ENCODE results near the gene LRRTM4. TPM values are rescaled to one million over a fixed set of nuclear protein-coding genes. Genes with fewer than 3 reads are reported as not detected.

LRRTM4 gene
- total RNA-seq, 1 donor from 2014 or later = not detected

DNA sequence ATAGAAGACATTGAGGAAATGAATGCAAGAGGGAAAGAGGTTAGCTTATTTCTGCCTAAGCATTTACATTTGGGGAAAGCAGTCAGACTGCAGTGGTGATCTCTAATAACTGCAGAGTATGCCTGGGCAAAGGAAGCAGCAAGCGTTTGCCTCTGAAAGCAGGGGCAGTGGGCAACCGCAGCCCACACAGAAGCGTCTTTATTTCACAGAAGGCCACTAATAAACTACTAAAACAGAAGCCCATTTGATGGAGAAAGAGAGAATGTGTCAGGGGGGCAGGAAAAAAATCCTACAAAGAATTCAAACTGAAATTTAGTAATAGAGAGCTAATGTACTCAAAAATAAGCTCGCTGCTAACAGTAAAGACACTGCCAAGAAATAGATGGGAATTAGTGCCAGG, 53.1 kb downstream of the LRRTM4 start:
- FAIRE-seq (no peak), DNase-seq (ENCODE audit: low read depth) (no peak)
- Histone ChIP-seq H3K4me3 (ENCODE audit: low read depth, low read length) (no peak overlapping the region), H3K27me3 (ENCODE audit: control insufficient read depth, insufficient read depth, low read length) (no peaks in the 10 kb centered on the region), H3K36me3 (ENCODE audit: control insufficient read depth, insufficient read depth, low read length) (no peaks in the 10 kb centered on the region)
- TF ChIP-seq, protein P1, sequence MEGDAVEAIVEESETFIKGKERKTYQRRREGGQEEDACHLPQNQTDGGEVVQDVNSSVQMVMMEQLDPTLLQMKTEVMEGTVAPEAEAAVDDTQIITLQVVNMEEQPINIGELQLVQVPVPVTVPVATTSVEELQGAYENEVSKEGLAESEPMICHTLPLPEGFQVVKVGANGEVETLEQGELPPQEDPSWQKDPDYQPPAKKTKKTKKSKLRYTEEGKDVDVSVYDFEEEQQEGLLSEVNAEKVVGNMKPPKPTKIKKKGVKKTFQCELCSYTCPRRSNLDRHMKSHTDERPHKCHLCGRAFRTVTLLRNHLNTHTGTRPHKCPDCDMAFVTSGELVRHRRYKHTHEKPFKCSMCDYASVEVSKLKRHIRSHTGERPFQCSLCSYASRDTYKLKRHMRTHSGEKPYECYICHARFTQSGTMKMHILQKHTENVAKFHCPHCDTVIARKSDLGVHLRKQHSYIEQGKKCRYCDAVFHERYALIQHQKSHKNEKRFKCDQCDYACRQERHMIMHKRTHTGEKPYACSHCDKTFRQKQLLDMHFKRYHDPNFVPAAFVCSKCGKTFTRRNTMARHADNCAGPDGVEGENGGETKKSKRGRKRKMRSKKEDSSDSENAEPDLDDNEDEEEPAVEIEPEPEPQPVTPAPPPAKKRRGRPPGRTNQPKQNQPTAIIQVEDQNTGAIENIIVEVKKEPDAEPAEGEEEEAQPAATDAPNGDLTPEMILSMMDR (IDR thresholded peaks at IDR 0.05; ENCODE audit: insufficient read depth, low read length, severe bottlenecking) = no peak

- TF ChIP-seq, protein P1 (IDR thresholded peaks at IDR 0.05; ENCODE audit: insufficient read depth, low read length, severe bottlenecking) = no peak
- H3K27me3 ChIP-seq (ENCODE audit: control insufficient read depth, insufficient read depth, low read length) = no peaks in the 10 kb centered on the region
- DNase-seq (ENCODE audit: low read depth) (no peak), FAIRE-seq (no peak)
- H3K36me3 ChIP-seq (ENCODE audit: control insufficient read depth, insufficient read depth, low read length) = no peaks in the 10 kb centered on the region
- H3K4me3 ChIP-seq (ENCODE audit: low read depth, low read length) = no peak overlapping the region
These were observed 62.3 kb downstream of the LRRTM4 start for GRCh38 chr2:77459840-77460239.

DNA sequence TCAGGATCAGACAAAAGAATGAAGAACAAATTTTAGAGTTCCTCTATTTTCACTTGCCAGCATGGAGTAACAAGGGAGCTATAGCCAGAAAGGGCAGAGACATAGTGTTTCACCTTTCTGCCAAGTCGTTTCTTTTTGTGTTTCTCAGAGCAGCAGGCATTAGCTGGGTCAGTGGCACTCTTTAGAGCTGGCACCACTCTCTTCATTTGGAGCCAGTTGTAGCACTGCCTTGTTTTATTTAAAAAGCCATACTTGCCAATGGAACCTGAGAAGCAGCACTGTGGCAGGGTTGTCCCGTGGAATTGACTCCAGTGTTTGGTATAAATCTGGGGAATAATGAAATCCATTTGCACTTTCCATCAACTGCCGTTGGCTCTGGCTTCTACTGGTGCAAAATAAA, 64.0 kb downstream of the LRRTM4 start:
- TF ChIP-seq, protein P1 (IDR thresholded peaks at IDR 0.05; ENCODE audit: insufficient read depth, low read length, severe bottlenecking) = no peak
- no peak for DNase-seq (ENCODE audit: low read depth)
- Histone ChIP-seq H3K36me3 (ENCODE audit: control insufficient read depth, insufficient read depth, low read length) (no peaks in the 10 kb centered on the region), H3K27me3 (ENCODE audit: control insufficient read depth, insufficient read depth, low read length) (no peaks in the 10 kb centered on the region), H3K4me3 (ENCODE audit: low read depth, low read length) (no peak overlapping the region)
- FAIRE-seq = no peak

- Histone ChIP-seq H3K27me3 (ENCODE audit: control insufficient read depth, insufficient read depth, low read length) (no peaks in the 10 kb centered on the region), H3K4me3 (ENCODE audit: low read depth, low read length) (no peak overlapping the region), H3K36me3 (ENCODE audit: control insufficient read depth, insufficient read depth, low read length) (no peaks in the 10 kb centered on the region)
- DNase-seq (ENCODE audit: low read depth) = no peak
- no peak for FAIRE-seq
- TF ChIP-seq, protein P1 (IDR thresholded peaks at IDR 0.05; ENCODE audit: insufficient read depth, low read length, severe bottlenecking) = no peak
These were observed 64.5 kb downstream of the LRRTM4 start for GRCh38 chr2:77457665-77458064.

DNA sequence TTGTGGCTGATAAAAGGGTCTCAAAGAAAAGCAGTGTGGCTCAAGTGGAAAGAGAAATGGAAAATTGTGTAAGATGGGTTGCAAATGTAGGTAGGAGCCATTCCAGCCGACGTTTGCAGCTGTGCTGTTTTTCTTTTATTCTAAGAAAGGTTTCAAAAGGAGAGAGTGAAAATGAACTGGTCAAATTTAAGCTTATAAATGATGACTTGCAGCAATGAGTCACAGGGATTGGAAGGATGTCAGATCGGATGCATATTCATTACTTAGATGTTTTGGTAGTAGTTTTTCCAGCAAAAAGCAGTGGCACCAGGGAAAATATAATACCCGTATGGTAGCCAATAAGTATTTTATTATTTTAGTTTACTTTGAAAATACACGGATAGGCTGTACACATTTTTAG, 79.1 kb downstream of the LRRTM4 start:
- no peaks in the 10 kb centered on the region for H3K36me3 ChIP-seq (ENCODE audit: control insufficient read depth, insufficient read depth, low read length)
- TF ChIP-seq, protein P1 (IDR thresholded peaks at IDR 0.05; ENCODE audit: insufficient read depth, low read length, severe bottlenecking) = no peak
- no peak for FAIRE-seq
- DNase-seq (ENCODE audit: low read depth) = no peak
- H3K27me3 ChIP-seq (ENCODE audit: control insufficient read depth, insufficient read depth, low read length) = no peaks in the 10 kb centered on the region
- H3K4me3 ChIP-seq (ENCODE audit: low read depth, low read length) = no peak overlapping the region

GRCh38 chr2:77434880-77435279, 87.3 kb downstream of the LRRTM4 start:
- DNase-seq (ENCODE audit: low read depth) (no peak), FAIRE-seq (no peak)
- no peak overlapping the region for H3K4me3 ChIP-seq (ENCODE audit: low read depth, low read length)
- TF ChIP-seq, protein P1 (IDR thresholded peaks at IDR 0.05; ENCODE audit: insufficient read depth, low read length, severe bottlenecking) = no peak
- no peaks in the 10 kb centered on the region for H3K36me3 ChIP-seq (ENCODE audit: control insufficient read depth, insufficient read depth, low read length)
- no peaks in the 10 kb centered on the region for H3K27me3 ChIP-seq (ENCODE audit: control insufficient read depth, insufficient read depth, low read length)

Data from bronchial epithelial cell (primary cell).